ENCODE measurements around the gene VRTN.

VRTN gene

DNA sequence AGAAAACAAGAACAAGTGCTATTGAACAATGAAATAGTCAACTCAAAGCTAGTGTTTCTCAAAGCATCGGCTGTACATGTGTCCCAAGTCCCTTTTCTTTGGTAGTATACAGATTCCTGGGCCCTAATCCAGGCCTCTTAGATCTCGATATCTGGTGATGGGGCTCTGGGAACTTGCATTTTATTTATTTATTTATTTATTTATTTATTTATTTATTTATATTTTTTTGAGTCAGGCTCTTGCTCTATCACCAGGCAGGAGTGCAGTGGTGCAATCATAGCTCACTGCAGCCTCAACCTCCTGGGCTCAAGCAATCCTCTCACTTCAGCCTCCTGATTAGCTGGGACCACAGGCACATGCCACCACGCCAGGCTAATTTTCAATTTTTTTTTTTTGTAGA is 60.6 kb downstream of the VRTN start:
- Histone ChIP-seq H3K27me3 (ENCODE audit: control insufficient read depth, low read length) (peaks cover 4% of the 10 kb centered on the region; the same call in 1 of the 2 replicates), H3K79me2 (ENCODE audit: control insufficient read depth, low read length) (no peaks in the 10 kb centered on the region), H3K27ac (ENCODE audit: low read depth, low read length) (no peak overlapping the region), H3F3A (ENCODE audit: control insufficient read depth, insufficient read depth) (no peaks in the 10 kb centered on the region), H3K4me1 (ENCODE audit: control insufficient read depth, low read length) (no peaks in the 10 kb centered on the region), H3K36me3 (ENCODE audit: control insufficient read depth, low read length) (no peaks in the 10 kb centered on the region), H4K20me1 (ENCODE audit: control insufficient read depth, insufficient read depth, low read depth, low read length) (no peaks in the 10 kb centered on the region), H3K4me3 (ENCODE audit: low read length) (no peak overlapping the region), H3K9me2 (replicated peaks; ENCODE audit: control insufficient read depth, low read length) (no peaks in the 10 kb centered on the region), H3K4me2 (ENCODE audit: low read length) (no peak overlapping the region), H3K9me3 (ENCODE audit: control insufficient read depth, insufficient read depth, low read length) (no peaks in the 10 kb centered on the region)
- TF ChIP-seq EZH2phosphoT487 (IDR thresholded peaks at IDR 0.05; ENCODE audit: borderline replicate concordance, low read length), result no peak
- TF ChIP-seq, protein P1, sequence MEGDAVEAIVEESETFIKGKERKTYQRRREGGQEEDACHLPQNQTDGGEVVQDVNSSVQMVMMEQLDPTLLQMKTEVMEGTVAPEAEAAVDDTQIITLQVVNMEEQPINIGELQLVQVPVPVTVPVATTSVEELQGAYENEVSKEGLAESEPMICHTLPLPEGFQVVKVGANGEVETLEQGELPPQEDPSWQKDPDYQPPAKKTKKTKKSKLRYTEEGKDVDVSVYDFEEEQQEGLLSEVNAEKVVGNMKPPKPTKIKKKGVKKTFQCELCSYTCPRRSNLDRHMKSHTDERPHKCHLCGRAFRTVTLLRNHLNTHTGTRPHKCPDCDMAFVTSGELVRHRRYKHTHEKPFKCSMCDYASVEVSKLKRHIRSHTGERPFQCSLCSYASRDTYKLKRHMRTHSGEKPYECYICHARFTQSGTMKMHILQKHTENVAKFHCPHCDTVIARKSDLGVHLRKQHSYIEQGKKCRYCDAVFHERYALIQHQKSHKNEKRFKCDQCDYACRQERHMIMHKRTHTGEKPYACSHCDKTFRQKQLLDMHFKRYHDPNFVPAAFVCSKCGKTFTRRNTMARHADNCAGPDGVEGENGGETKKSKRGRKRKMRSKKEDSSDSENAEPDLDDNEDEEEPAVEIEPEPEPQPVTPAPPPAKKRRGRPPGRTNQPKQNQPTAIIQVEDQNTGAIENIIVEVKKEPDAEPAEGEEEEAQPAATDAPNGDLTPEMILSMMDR (IDR thresholded peaks at IDR 0.05; ENCODE audit: low read depth, low read length, poor library complexity, severe bottlenecking), result no peak

DNA sequence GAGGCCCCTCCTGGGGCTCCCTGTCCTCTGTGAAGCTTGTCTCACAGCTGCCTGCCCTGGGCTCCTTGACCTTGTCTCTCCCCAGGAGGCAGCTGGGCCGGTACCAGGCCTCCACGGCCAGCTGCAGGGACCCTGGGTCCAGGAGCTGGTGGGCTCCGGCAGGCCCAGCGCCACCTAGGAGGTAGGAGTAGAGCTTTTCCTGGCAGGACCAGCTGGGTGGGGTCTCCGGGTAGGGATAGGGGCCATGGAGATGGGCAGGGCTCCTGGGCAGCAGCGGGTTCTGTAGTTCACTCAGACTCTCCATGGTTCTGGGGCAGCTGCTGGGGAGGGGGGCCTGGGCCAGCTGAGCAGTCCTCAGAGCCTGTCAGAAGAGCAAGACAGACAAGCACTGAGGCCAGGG is 61.2 kb downstream of the VRTN start:
- TF ChIP-seq, protein P1 (IDR thresholded peaks at IDR 0.05; ENCODE audit: low read depth, low read length, poor library complexity, severe bottlenecking), result no peak
- no peak for TF ChIP-seq EZH2phosphoT487 (IDR thresholded peaks at IDR 0.05; ENCODE audit: borderline replicate concordance, low read length)
- Histone ChIP-seq H3K9me3 (ENCODE audit: control insufficient read depth, insufficient read depth, low read length) (no peaks in the 10 kb centered on the region), H3K4me2 (ENCODE audit: low read length) (no peak overlapping the region), H3K4me1 (ENCODE audit: control insufficient read depth, low read length) (no peaks in the 10 kb centered on the region), H3F3A (ENCODE audit: control insufficient read depth, insufficient read depth) (no peaks in the 10 kb centered on the region), H3K27ac (ENCODE audit: low read depth, low read length) (no peak overlapping the region), H3K9me2 (replicated peaks; ENCODE audit: control insufficient read depth, low read length) (no peaks in the 10 kb centered on the region), H4K20me1 (ENCODE audit: control insufficient read depth, insufficient read depth, low read depth, low read length) (no peaks in the 10 kb centered on the region), H3K27me3 (ENCODE audit: control insufficient read depth, low read length) (peaks cover 5% of the 10 kb centered on the region), H3K79me2 (ENCODE audit: control insufficient read depth, low read length) (no peaks in the 10 kb centered on the region), H3K36me3 (ENCODE audit: control insufficient read depth, low read length) (no peaks in the 10 kb centered on the region), H3K4me3 (ENCODE audit: low read length) (no peak overlapping the region)
